GM12864 (cell line): ENCODE measurements around the gene NUP214.
"Not testable (repeated sequence)": the region's sequence is repeated elsewhere in the genome, so short reads cannot be mapped to it uniquely, and the experiment has no call there.

Experiments
- DNase-seq: peaks from one replicate; pipeline ENCODE4 v3.0.0-alpha.2; 2011; ENCODE audit warnings: low read depth
- H3K4me3 ChIP-seq: 2 replicates; pipeline ENCODE4 v1.5.1; 2011; ENCODE audit warnings: mild to moderate bottlenecking, low read depth, low read length, control low read depth
- CTCF ChIP-seq: IDR thresholded peaks from 2 replicates; pipeline ENCODE4 v1.5.1; 2011; ENCODE audit warnings: low read depth, mild to moderate bottlenecking, moderate library complexity, low read length, control low read depth, inconsistent platforms; ENCODE audit errors: missing control alignments

The NUP214 gene

DNA sequence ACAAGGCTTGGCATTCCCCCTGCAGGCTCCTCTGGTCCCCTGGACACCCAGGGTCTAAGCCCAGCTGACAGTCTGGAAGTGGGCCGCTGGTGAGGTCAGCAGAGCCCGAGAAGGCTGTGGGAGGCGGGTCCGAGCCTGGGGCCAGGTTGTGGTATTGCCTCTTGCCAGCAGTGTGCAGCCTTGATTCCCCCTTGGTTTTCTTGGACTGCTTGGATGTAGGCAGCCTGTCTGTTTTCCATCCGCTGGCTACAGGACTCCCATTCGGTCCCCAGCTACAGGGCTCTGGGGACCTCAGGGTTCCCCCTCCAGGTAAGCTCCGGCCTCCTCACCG is 27.5 kb upstream of the NUP214 start:
- H3K4me3 ChIP-seq = no peak overlapping the region
- DNase-seq = no peak
- TF ChIP-seq CTCF = no peak

- TF ChIP-seq CTCF = no peak
- DNase-seq = no peak
- H3K4me3 ChIP-seq = no peak overlapping the region
These were observed 26.8 kb upstream of the NUP214 start for GRCh38 chr9:131098391-131099101.

DNA sequence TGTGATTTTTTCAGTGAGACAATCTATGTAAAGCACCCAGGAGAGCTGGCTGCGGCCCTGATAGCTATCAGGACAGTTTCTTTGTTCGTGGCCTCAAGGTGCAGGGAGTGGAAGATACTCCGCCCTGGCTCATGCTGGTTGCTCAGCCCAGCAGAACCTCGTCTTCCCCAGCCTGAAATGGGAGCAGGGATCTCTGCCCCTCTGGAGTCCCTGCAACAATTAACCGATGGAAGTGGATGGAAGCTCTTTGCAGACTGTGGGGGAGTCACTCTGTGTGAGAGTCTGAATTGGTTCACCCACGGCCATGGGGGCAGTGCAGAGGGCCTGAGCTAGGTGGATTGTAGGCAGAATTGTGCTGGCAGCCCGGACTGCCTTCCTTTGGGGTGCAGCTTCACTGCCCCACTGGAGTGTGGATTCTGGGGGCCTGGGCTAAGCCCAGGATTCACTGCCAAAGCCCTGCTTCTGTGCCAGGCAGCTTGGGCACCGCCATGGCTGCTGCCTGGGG is 26.2 kb upstream of the NUP214 start:
- no peak for TF ChIP-seq CTCF
- no peak for DNase-seq
- no peak overlapping the region for H3K4me3 ChIP-seq

DNA sequence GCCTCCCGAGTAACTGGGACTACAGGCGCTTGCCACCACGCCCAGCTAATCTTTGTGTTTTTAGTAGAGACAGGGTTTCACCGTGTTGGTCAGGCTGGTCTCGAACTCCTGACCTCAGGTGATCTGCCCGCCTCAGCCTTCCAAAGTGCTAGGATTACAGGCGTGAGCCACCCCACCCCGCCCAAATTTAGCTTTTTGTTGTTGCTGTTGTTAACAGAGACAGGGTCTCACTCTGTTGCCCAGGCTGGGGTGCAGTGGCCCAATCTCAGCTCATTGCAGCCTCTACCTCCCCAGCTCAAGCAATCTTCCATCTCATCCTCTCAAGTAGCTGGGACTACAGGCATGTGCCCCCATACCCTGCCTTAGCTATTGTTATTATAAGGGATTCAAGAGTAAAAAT is 25.5 kb upstream of the NUP214 start:
- not testable (repeated sequence) for H3K4me3 ChIP-seq, DNase-seq

DNA sequence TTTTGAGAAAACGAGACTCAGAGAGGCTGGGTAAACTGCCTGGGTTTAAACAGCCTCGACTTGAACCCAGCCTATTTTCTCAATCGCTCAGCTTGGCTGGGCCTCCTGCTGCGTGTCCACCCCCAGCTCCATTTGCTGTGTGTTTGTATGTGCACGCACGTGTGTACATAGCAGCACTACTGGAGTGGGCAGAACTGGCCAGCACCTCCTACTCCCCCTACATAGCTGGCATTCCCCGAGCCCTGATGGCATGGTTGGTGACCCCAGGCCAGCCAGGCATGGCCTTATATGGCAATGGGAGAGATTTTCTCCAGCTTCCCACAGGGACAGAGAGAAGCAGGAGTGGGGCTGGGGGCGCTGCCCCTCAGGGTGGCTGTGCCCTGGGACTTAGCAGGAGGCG is 24.9 kb upstream of the NUP214 start:
- TF ChIP-seq CTCF = no peak
- no peak overlapping the region for H3K4me3 ChIP-seq
- DNase-seq = no peak

GRCh38 chr9:131101207-131101964 is 24.0 kb upstream of the NUP214 start:
- H3K4me3 ChIP-seq = no peak overlapping the region
- TF ChIP-seq CTCF = no peak
- no peak for DNase-seq

GRCh38 chr9:131103024-131103423 is 22.4 kb upstream of the NUP214 start:
- no peak overlapping the region for H3K4me3 ChIP-seq
- DNase-seq = no peak
- no peak for TF ChIP-seq CTCF
